GM21737 (cell line): Measurements from ENCODE around the gene VPS37C.

Experiments
- ATAC-seq: cut with Tn5 transposase; IDR thresholded peaks from one replicate; pipeline ENCODE4 v1.9.1; 2021; ENCODE audit warnings: mild to moderate bottlenecking, moderate library complexity; ENCODE audit not compliant: unreplicated experiment

Gene VPS37C

GRCh38 chr11:61119571-61119970, 41.7 kb downstream of the VPS37C start:
- ATAC-seq, result no peak

GRCh38 chr11:61119055-61119454, 42.2 kb downstream of the VPS37C start:
- no peak for ATAC-seq

- no peak for ATAC-seq
Observed at GRCh38 chr11:61118406-61118805, 42.8 kb downstream of the VPS37C start.

- no peak for ATAC-seq
Observed at GRCh38 chr11:61118004-61118403, 43.2 kb downstream of the VPS37C start.

GRCh38 chr11:61117168-61117520, 44.1 kb downstream of the VPS37C start:
- ATAC-seq, result no peak

- no peak for ATAC-seq
Observed at GRCh38 chr11:61116426-61117167, 44.6 kb downstream of the VPS37C start.

GRCh38 chr11:61115498-61116224, 45.6 kb downstream of the VPS37C start:
- ATAC-seq, result no peak

- ATAC-seq, result no peak
Observed at GRCh38 chr11:61114913-61115312, 46.3 kb downstream of the VPS37C start.

- no peak for ATAC-seq
Observed at GRCh38 chr11:61113201-61113600, 48.0 kb downstream of the VPS37C start.

- ATAC-seq, result no peak
Observed at GRCh38 chr11:61112575-61112974, 48.7 kb downstream of the VPS37C start.

GRCh38 chr11:61111786-61112517, 49.3 kb downstream of the VPS37C start:
- ATAC-seq, result no peak

- ATAC-seq, result no peak
Observed at GRCh38 chr11:61111050-61111435, 50.2 kb downstream of the VPS37C start.

- ATAC-seq, result no peak
Observed at GRCh38 chr11:61110255-61111049, 50.8 kb downstream of the VPS37C start.

- no peak for ATAC-seq
Observed at GRCh38 chr11:61109671-61110070, 51.6 kb downstream of the VPS37C start.

GRCh38 chr11:61108847-61109585, 52.2 kb downstream of the VPS37C start:
- ATAC-seq, result no peak

- ATAC-seq, result no peak
Observed at GRCh38 chr11:61107888-61108287, 53.3 kb downstream of the VPS37C start.

- no peak for ATAC-seq
Observed at GRCh38 chr11:61106894-61107470, 54.2 kb downstream of the VPS37C start.

GRCh38 chr11:61106296-61106695, 54.9 kb downstream of the VPS37C start:
- ATAC-seq, result no peak

- ATAC-seq, result no peak
Observed at GRCh38 chr11:61104963-61105362, 56.3 kb downstream of the VPS37C start.

GRCh38 chr11:61103851-61104423, 57.3 kb downstream of the VPS37C start:
- ATAC-seq, result no peak
